Stimulated activated CD8-positive, alpha-beta memory T cell treated with anti-CD3 and anti-CD28 coated beads, Interleukin-12 subunit alpha, Interleukin-12 subunit beta, amount 100 ng/mL, for 24 hours (primary cell): ENCODE measurements around the gene TMEM45B.
"Not testable (repeated sequence)": the region's sequence is repeated elsewhere in the genome, so short reads cannot be mapped to it uniquely, and the experiment has no call there.

Experiments used
- DNase-seq: peaks from one replicate; pipeline ENCODE4 v3.0.0-alpha.2; 2020; ENCODE audit errors: extremely low read depth

The TMEM45B gene

GRCh38 chr11:129815596-129816461 is at the start of gene TMEM45B:
Gene TMEM45B (plus strand): TSS chr11:129815848. CDS start chr11:129852483, 36,635 bp downstream.
- no peak for DNase-seq

DNA sequence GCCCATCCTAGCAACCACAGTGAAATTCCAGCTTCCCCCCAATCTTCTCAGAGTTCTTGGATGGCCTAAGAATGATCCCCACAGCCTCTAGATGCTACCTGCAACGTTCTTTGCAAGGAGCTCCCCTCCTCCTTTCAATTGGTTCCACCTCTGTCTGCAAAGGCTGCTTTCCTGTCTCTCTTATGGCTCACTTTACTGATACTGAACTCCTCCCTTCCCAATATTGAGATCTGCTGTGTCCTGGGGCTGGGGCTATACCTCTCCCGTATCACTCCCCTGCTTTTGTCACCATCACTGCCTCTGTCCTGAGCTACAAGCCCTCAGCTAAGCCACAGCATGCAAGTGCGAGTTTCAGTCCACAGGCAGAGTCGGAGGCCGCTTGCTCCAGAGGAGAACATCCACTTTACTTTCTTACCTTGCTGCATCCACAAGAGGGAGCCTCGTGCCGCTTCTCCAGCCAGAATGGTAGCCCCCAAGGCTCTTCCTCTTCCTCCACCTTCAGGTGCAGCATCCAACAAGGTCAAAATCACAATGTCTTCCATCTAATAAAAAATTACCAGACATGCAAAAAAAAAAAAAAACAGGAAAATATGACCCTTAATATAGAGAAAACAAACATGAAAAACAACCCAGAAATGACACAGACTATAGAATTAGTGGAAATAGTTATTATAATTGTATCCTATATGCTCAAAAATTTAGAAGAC is 48.6 kb upstream of the TMEM45B start:
- DNase-seq: no peak

- DNase-seq: no peak
Observed at GRCh38 chr11:129767827-129768226, 47.8 kb upstream of the TMEM45B start.

DNA sequence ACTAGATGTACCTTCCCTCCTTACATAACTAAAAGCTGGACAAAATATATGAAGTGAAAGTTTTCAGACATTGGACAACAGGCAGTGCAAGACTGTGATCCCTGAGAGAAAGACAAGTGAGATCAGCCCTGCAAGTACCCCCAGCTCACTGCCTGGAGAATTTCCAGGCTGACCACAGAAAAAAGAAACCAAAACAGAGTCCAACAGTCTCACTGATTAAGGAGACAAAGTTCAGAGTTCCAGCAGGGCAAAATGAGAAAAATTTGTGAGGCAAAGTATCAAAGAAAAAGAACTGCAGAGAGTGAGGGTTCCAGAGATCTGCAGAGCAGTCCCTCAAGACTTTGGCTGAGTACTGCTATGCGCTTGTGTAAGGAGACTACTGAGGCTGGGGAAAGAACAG is 47.3 kb upstream of the TMEM45B start:
- DNase-seq: no peak

DNA sequence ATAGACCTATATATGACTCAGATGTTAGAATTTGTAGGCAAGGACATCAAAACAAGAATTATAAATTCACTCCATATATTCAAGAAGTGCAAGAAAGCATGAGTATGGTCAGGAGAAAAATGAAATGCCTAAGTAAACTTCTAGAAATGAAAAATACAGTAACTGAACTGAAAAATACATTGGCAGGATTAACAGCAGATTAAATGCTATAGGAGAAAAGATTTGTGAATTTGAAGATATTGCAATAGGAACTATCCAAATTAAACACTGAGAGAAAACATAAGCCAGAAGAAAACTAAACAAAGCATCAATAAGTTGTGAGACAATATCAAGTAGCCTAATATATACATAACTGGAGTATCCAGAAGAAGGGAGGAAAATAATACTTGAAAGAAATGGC is 46.6 kb upstream of the TMEM45B start:
- no peak for DNase-seq

DNA sequence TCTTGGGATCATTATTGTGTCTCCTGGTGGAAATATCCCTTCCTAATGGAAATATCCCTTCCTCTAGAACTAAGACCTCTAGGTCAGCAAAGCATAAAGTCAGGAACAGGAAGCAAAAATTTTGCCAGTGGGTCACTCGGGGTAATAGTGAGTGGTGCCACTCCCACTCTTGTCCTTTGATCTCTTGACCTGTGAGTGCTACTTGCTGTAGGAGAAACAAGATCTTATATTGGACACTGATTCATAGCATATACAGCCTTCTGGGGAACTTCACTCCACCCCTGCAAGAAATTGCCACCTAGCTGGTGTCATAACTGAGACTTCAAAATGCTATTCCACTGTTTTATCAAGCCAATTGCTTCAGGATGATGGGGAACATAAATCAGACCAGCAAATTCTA is 44.7 kb upstream of the TMEM45B start:
- DNase-seq: no peak

GRCh38 chr11:129771456-129771855 is 44.2 kb upstream of the TMEM45B start:
- not testable (repeated sequence) for DNase-seq

DNA sequence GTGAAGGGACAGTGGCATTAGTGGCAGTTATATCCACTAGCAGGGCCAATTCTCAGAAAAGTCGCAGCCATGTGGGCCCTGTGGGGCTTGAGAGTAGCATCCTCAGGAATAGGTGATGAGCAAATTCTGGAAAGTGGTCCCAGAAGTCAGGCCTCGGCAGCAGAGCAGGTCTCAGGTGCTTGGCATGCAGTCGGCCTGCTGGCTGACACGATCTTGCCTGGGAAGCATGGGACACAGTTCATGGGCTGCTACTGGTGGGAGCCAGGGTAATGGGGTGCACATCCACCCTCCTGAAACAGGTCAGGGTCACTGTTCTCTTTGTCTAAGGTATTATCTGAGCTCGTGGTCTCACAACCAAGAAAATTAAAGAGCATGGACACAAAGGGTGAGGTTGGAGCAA is 36.8 kb upstream of the TMEM45B start:
- no peak for DNase-seq

DNA sequence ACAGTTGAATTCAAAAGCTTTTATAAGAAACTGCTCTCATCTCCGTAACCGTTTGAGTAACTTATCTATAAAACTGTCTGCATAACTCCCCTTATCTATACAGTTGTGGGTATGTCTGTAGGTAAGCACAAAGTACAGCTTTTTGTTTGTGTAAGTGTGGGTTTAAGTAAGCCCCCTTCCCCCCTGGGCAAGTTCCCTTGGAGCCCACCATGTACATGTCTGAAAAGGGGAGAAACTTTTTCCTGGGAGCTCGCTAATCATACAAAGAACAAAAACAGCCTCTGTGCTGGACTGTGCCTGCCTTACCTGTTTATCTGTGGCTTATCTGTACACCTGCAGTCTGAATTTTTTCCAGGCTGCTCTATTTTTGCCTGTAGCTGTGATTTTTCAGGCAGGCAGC is 36.3 kb upstream of the TMEM45B start:
- no peak for DNase-seq

- no peak for DNase-seq
Observed at GRCh38 chr11:129785383-129786111, 30.1 kb upstream of the TMEM45B start.

GRCh38 chr11:129786112-129786416 is 29.6 kb upstream of the TMEM45B start:
- DNase-seq: not testable (repeated sequence)

- no peak for DNase-seq
Observed at GRCh38 chr11:129787532-129788155, 28.0 kb upstream of the TMEM45B start.

DNA sequence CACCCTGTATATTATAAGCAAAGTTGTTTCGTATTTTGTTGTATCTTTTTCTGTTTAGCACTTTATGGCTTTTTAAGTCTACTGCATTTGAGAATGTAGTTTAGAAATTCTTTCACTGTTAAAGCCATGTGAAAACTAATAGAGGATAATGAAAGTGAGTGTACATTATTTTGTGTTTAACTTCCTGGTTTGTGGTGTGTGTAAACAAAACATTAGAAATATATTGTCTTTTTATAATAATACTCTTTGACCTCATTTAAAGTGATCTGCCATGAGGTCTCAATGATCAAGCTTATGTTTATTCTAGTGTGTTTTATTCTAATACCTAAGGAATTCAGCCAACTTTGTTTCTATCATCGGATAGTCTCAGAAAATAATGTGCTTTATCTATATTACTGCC is 27.4 kb upstream of the TMEM45B start:
- no peak for DNase-seq

GRCh38 chr11:129790106-129790505 is 25.5 kb upstream of the TMEM45B start:
- no peak for DNase-seq

DNA sequence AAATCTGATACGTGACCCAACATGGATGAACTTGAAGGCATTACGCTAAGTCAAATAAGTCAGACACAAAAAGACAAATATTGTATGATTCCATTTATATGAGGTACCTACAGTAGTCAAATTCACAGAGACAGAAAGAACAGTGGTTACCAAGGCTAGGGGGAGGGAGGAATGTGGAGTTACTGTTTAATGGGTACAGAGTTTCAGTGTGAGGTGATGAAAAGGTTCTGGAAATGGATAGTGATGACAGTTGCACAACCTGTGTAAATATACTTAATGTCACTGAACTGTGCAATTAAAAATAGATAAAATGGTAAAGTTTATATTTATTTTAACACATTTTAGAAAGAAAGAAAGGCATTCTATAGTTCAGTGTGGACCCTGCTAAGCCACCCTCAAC is 24.1 kb upstream of the TMEM45B start:
- DNase-seq: no peak

- no peak for DNase-seq
Observed at GRCh38 chr11:129792663-129793062, 23.0 kb upstream of the TMEM45B start.

DNA sequence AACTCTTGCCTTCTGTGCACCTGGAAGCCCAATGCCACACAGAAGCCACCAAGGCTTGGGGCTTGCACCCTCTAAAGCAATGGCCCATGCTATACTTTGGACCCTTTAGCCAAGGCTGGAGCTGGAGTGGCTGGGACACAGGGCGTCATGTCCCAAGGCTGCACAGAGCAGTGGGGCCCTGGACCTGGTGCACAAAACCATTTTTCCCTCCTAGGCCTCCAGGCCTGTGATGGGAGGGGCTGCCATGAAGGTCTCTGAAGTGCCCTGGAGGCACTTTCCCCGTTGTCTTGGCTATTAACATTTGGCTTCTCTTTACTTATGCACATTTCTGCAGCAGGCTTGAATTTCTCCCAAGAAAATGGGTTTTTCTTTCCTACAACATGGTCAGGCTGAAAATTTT is 20.6 kb upstream of the TMEM45B start:
- DNase-seq: no peak

GRCh38 chr11:129798212-129798611 is 17.4 kb upstream of the TMEM45B start:
- no peak for DNase-seq

- DNase-seq: not testable (repeated sequence)
Observed at GRCh38 chr11:129800162-129800561, 15.5 kb upstream of the TMEM45B start.

- DNase-seq: no peak
Observed at GRCh38 chr11:129800655-129801054, 15.0 kb upstream of the TMEM45B start.

GRCh38 chr11:129803533-129803932 is 12.1 kb upstream of the TMEM45B start:
- DNase-seq: no peak

GRCh38 chr11:129804012-129804411 is 11.6 kb upstream of the TMEM45B start:
- DNase-seq: no peak
